GM13976 (cell line): ENCODE results near the gene IKZF2.

ENCODE experiments used
- DNase-seq: peaks from one replicate; pipeline ENCODE4 v3.0.0; 2012; ENCODE audit warnings: low spot score
- CTCF ChIP-seq: IDR thresholded peaks from 2 replicates; pipeline ENCODE4 v1.5.1; 2012; ENCODE audit warnings: borderline replicate concordance, mild to moderate bottlenecking; ENCODE audit not compliant: insufficient read depth; ENCODE audit errors: extremely low read depth, missing control alignments, control extremely low read depth
- in situ Hi-C: fragments of 300-500 bp; cut with MboI; formaldehyde crosslinking; loops from one replicate; pipeline ENCODE4 v1.12.0; 2022; ENCODE audit warnings: low sequenced_read_pairs, mixed read lengths, inconsistent platforms; ENCODE audit not compliant: unreplicated experiment

Gene IKZF2

GRCh38 chr2:213019368-213019767 is 132.0 kb downstream of the IKZF2 start:
- in situ Hi-C loops = no loop called here
- DNase-seq = no peak
- no peak for TF ChIP-seq CTCF

- TF ChIP-seq CTCF = no peak
- no peak for DNase-seq
- in situ Hi-C loops = no loop called here
These were observed 133.0 kb downstream of the IKZF2 start for GRCh38 chr2:213018340-213018901.

GRCh38 chr2:213017404-213017803 is 134.0 kb downstream of the IKZF2 start:
- DNase-seq = no peak
- no peak for TF ChIP-seq CTCF
- in situ Hi-C loops = no loop called here

GRCh38 chr2:213016984-213017351 is 134.4 kb downstream of the IKZF2 start:
- DNase-seq = no peak
- no peak for TF ChIP-seq CTCF
- in situ Hi-C loops = no loop called here

GRCh38 chr2:213016166-213016983 is 135.0 kb downstream of the IKZF2 start:
- TF ChIP-seq CTCF = no peak
- in situ Hi-C loops = no loop called here
- DNase-seq = no peak

- no peak for TF ChIP-seq CTCF
These were observed 135.8 kb downstream of the IKZF2 start for GRCh38 chr2:213015387-213016165.

More at GRCh38 chr2:213015387-213016165, 135.8 kb downstream of the IKZF2 start:
- in situ Hi-C loops = no loop called here
- no peak for DNase-seq
